Right renal pelvis (tissue), 4 donors: ENCODE data around the gene TM9SF1. TPM values are rescaled to one million over a fixed set of nuclear protein-coding genes. Genes with fewer than 3 reads are reported as not detected.

ENCODE experiments used
- DNase-seq, 4 donors: peaks; one replicate each; pipeline ENCODE4 v3.0.0-alpha.2; 2013; ENCODE audit warnings: low read depth in 4 of 4, low spot score in 3 of 4, missing footprints in 1 of 4
- polyA plus RNA-seq, 4 donors: library from polyadenylated mRNA; unstranded; fragments of 120-200 nt; gene quantifications; one replicate each; pipeline ENCODE4 v1.2.1, GENCODE V29; 2013; ENCODE audit not compliant: insufficient read length in 4 of 4

Gene TM9SF1
- polyA plus RNA-seq, 4 donors: 37.8 to 48.9 (median 41.3) TPM

DNA sequence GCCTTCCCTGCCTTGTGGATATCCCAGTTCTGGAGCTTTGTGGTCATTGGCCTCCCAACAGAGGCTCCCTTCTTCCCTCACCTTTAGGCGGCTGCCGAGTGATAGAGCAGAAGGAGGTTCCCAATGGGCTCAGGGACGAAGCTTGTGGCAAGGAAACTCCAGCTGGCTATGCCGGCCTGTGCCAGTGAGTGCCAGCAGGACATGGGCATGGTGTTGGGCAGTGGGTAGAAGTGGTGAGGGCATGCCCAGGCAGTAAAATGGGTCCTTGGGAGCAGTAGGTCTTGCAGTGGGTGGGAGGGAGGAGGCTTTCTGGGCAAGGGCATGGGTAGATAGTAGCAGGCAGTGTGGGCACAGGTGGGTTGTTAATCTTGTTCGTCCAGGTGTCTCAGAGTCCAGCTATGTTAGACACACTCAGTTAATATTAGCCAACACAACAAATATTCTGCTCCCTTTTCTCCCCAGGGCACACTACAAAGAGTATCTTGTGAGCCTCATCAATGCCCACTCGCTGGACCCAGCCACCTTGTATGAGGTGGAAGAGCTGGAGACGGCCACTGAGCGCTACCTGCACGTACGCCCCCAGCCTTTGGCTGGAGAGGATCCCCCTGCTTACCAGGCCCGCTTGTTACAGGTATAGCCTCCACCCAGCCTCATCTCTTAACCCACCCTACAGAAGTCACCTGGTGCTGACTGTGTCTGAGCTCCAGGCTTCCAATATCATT lies 35.3 kb downstream of the TM9SF1 start:
- no peak for DNase-seq

DNA sequence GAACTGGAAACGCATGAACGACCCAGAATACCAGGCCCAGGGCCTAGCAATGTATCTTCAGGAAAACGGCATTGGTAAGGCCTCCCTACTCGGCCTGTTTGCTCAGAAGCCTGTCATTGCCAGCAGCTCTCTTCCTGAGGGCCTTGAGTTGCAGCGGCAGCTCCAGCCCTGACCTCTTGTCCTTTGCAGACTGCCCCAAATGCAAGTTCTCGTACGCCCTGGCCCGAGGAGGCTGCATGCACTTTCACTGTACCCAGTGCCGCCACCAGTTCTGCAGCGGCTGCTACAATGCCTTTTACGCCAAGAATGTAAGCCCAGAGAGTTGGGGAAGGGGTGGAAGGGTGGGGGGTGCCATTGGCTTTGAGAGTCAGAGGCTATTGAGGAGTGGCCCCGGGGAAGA lies 37.9 kb downstream of the TM9SF1 start:
- no peak for DNase-seq

- no peak for DNase-seq
These were observed 38.4 kb downstream of the TM9SF1 start for GRCh38 chr14:24156840-24157239.

GRCh38 chr14:24155100-24155499 lies 40.1 kb downstream of the TM9SF1 start:
- DNase-seq: no peak

GRCh38 chr14:24151404-24152080 lies 43.7 kb downstream of the TM9SF1 start:
- DNase-seq: no peak

GRCh38 chr14:24150993-24151392 lies 44.2 kb downstream of the TM9SF1 start:
- no peak for DNase-seq

DNA sequence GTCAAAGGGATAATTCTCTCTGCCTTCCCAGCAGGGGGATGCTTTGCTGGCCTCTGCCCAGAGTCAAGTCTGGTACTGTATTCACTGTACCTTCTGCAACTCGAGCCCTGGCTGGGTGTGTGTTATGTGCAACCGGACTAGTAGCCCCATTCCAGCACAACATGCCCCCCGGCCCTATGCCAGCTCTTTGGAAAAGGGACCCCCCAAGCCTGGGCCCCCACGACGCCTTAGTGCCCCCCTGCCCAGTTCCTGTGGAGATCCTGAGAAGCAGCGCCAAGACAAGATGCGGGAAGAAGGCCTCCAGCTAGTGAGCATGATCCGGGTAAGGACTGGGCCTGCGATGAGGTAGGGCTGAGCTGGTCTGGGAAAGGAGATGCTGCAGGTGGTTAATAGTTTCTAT lies 44.7 kb downstream of the TM9SF1 start:
- DNase-seq: no peak

GRCh38 chr14:24150061-24150460 lies 45.2 kb downstream of the TM9SF1 start:
- no peak for DNase-seq

DNA sequence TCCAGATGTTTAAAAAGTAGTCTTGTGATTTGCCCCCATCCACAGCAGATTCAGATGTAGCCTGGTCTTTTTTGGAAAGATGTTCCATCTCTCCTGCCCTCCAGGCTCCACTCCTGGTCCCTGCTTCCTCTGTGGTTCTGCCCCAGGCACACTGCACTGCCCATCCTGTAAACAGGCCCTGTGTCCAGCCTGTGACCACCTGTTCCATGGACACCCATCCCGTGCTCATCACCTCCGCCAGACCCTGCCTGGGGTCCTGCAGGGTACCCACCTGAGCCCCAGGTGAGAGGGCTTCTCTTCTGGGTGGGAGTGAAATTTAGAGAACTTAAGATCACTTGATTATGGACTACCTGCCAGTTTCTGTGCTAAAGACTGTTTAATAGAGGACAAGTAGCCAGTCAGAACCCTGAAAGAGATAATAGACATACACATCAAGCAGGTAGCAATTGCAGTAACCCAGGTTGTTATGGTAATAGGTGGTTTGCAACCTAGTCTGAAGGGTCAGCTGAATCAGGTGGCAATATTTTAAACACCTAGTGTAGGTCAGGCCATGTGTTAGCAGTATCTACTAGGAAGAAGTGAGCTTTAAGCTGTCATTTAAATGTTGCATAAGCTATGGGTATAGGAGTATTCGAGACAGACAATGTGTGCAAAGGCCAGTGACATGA lies 45.8 kb downstream of the TM9SF1 start:
- no peak for DNase-seq

DNA sequence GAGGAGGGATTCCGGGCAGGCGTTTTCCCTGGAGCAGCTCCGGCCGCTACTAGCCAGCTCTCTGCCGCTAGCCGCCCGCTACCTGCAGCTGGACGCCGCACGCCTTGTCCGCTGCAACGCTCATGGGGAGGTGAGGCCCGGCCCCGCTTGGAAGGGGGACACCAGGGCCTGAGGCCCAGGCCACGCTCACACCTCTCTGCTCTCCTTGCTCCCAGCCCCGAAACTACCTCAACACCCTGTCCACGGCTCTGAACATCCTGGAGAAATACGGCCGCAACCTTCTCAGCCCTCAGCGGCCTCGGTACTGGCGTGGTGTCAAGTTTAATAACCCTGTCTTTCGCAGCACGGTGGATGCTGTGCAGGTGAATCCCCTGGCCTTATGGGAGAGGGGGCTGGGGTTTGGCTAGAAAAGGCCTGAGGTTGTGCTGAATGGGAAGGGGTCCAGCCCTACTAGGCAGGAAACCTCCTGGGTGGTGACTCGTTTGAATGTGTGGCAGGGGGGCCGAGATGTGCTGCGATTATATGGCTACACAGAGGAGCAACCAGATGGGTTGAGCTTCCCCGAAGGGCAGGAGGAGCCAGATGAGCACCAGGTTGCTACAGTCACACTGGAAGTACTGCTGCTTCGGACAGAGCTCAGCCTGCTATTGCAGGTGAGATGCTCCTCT lies 47.3 kb downstream of the TM9SF1 start:
- DNase-seq: no peak

DNA sequence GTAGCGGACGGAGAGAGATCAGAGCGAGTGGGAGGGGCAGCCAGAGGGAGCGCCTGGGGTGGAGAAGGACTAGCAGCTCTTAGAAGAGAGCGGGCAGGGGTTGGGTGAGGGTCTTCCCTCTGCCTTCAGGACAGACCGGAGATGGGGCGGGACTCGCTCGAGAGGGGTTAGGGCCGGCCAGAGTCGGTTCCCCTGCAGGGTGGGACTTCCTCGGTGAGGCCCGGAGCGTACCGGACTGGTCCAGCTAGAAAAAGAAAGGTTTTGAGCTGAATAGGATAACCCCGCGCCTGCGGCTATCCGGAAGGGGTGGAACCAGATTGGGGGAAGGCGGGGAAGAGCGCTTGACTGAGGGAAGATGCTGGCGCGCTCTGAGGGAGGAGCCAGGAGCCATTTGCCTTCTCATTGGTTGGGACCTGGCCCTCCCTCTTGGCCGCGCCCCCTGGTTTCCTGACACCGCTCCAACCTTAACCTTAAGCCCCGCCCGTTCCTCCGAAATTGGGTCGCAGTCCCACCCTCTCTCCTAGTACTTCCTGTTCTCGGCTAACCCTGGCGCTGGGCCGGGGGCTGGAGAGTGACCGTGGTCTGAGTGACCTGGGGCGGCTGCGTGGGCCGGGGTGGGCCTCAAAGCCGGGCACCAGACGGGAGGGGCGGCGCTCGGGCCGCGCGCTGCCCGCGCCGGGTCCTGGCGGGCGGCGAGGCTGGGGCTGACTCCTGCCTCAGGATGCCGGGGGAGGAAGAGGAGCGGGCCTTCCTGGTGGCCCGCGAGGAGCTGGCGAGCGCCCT lies 48.1 kb downstream of the TM9SF1 start, which contains the start of gene RNF31:
Gene RNF31 (plus strand): TSS at position 521 of the 783 bp plus-strand sequence. CDS start 201 bp downstream, at position 722.
- DNase-seq: peak; percentile 95 to 98 (median 96)

- DNase-seq: peak; percentile 86 to 94 (median 90)
These were observed 48.7 kb downstream of the TM9SF1 start, which contains the start of gene PSME2 for GRCh38 chr14:24146453-24146977. PSME2 (minus strand) TSS chr14:24146610; CDS start chr14:24146581, 29 bp downstream.

DNA sequence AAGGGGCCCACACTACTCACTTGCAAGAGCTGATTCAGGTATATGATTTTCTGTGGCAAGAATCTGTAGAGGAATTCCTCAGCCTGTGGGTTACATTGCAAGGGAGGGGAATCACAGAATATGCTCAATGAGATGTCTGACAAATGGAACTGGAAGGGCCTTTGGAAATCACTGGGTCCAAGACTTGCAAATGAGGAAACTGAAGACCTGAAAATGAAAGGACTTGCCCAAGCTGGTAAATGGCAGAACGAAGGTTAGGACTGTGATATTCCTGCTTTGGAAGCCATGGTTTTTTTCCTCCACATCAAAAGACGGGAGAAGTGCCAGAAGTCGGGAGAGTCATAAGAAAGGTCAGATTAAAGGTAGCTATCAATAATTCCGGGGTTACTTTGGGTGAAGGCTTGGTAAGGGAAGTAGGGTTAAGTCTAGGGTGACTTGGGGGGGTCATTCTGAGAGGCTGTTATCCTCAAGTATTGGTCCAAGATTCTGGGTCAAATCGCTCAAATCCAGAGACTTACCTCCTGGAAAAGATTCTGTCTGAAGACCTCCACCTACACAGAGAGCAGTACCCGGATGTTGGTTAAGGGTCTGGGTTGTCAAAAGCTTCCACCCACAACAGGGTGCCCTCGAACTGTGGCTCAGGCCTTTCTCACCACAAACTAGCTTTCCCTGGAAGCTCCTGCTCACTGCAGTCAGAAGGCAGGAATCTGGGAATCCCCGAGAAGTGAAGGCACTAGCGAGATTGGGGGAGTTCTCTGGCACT lies 49.4 kb downstream of the TM9SF1 start:
- no peak for DNase-seq

DNA sequence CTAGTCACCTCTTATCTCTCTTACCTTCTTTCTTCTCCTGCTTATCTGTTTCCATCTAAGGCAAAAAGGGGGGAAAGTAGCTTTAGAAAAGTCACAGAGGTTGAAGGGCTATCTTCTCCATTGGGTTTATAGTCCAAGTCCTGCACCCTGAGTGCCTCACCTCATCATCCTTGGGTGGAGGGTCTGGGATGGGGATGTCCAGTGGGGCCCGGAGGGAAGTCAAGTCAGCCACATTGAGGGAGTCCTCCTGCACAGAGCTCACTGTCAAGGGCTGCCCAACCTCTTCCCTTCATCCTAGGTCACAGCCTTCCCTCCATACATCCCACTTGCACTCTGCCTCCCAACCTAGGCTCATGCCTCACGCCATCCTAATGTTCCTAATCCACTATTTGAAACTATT lies 50.0 kb downstream of the TM9SF1 start:
- DNase-seq: no peak

DNA sequence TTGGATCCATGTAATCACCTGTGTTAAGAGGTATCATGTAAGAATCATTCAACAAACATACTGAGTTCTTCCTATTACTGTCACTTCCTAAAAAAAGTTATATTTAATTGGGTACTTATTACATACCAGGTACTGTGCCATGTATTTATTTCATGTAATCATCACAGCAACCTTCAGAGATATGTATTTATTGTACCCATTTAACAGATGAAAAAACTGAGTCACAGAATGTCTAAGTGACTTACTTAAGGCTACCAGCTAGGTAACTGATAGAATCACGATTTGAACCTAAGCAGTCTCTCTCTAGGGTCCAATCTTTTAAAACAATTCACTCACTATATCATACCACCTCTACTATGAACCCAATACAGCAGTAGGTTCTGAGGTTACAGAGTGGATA lies 50.8 kb downstream of the TM9SF1 start:
- no peak for DNase-seq

DNA sequence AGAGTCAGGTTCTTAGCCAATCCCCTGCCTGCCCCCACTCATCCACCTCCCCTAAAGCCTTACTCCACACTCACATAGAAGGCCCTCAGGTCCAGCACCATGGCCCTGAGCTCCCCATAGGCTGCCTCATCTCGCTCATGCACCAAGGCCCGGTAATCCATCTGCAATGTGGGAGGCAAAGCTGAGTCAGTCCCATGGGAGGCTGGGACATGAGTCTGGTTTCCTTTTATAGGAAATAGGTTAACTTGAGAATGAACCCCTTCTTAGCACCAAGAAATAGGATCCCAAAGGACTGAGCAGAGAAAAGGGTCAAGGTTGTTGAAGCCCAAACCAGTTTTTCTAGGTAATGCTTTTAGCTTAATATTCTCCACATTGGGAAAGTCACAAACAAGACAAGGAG lies 51.7 kb downstream of the TM9SF1 start:
- DNase-seq: no peak

GRCh38 chr14:24141097-24141880 lies 54.0 kb downstream of the TM9SF1 start, which contains the start of gene EMC9:
EMC9 (minus strand) TSS chr14:24141591; CDS start chr14:24141304, 287 bp downstream.
- DNase-seq: peak; percentile 99 to 100 (median 99)

- DNase-seq: no peak
These were observed 55.8 kb downstream of the TM9SF1 start for GRCh38 chr14:24139272-24139934.
